Measurements from ENCODE around the gene GAB1.

- TF ChIP-seq CTCF (IDR thresholded peaks at IDR 0.05) = no peak
- no peak for TF ChIP-seq POLR2A (IDR thresholded peaks at IDR 0.05)
These were observed 37.6 kb downstream of the GAB1 start for GRCh38 chr4:143374255-143374654.

Data from esophagus squamous epithelium (tissue), 4 donors.